Stimulated activated CD4-positive, alpha-beta T cell treated with anti-CD3 and anti-CD28 coated beads, Interleukin-2, amount 100 ng/mL, for 4 hours (primary cell): ENCODE data around the gene TPX2.
A peak's percentile ranks its signal among the peaks of the same experiment; 100 is the strongest.

Experiments
- DNase-seq: peaks from one replicate; pipeline ENCODE4 v3.0.0-alpha.2; 2020; ENCODE audit warnings: low read depth

Gene TPX2, protein sequence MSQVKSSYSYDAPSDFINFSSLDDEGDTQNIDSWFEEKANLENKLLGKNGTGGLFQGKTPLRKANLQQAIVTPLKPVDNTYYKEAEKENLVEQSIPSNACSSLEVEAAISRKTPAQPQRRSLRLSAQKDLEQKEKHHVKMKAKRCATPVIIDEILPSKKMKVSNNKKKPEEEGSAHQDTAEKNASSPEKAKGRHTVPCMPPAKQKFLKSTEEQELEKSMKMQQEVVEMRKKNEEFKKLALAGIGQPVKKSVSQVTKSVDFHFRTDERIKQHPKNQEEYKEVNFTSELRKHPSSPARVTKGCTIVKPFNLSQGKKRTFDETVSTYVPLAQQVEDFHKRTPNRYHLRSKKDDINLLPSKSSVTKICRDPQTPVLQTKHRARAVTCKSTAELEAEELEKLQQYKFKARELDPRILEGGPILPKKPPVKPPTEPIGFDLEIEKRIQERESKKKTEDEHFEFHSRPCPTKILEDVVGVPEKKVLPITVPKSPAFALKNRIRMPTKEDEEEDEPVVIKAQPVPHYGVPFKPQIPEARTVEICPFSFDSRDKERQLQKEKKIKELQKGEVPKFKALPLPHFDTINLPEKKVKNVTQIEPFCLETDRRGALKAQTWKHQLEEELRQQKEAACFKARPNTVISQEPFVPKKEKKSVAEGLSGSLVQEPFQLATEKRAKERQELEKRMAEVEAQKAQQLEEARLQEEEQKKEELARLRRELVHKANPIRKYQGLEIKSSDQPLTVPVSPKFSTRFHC

DNA sequence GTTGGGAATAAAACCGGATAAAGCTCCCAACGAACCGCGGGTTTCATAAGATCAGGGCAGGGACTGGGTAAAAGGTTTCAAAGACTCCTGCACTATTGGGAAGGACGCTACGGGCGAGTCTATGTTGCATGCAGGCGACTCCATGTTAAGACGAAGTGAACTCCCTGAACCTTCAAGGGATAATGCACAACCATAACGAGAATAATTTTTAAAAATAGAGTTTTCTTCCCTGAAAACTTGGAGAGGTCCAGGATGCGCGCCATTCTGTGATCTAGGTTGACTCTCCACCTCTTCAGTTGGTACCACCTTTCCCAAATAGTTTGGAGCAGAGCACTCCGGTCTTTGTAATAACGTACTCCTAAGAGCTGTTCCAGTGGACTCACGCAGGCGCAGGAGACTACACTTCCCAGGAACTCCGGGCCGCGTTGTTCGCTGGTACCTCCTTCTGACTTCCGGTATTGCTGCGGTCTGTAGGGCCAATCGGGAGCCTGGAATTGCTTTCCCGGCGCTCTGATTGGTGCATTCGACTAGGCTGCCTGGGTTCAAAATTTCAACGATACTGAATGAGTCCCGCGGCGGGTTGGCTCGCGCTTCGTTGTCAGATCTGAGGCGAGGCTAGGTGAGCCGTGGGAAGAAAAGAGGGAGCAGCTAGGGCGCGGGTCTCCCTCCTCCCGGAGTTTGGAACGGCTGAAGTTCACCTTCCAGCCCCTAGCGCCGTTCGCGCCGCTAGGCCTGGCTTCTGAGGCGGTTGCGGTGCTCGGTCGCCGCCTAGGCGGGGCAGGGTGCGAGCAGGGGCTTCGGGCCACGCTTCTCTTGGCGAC is at the start of gene TPX2:
Gene TPX2, plus strand, starts transcription at position 562 of the 821 bp plus-strand sequence. CDS start 18,187 bp downstream, outside the sequence.
- DNase-seq, result peak; percentile 83

DNA sequence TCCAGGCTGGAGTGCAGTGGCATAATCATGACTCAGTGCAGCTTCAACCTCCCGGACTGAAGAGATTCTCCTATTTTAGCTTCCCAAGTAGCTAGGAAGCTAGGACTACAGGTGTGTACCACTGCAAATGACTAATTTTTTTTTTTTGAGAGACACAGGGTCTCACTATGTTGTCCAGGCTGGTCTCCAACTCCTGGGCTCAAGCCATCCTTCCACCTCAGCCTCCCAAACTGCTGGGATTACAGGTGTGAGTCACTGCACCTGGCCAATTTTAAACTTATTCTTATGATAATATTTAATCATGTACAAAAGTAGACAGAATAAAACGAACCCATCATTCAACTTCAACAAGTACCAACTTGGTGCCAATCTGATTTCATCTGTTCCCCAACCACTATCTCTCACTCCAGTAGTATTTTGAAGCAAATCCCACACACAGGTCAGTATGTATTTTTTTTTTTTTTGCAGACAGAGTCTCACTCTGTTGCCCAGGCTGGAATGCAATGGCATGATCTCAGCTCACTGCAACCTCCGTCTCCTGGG is 48.9 kb upstream of the TPX2 start:
- no peak for DNase-seq

DNA sequence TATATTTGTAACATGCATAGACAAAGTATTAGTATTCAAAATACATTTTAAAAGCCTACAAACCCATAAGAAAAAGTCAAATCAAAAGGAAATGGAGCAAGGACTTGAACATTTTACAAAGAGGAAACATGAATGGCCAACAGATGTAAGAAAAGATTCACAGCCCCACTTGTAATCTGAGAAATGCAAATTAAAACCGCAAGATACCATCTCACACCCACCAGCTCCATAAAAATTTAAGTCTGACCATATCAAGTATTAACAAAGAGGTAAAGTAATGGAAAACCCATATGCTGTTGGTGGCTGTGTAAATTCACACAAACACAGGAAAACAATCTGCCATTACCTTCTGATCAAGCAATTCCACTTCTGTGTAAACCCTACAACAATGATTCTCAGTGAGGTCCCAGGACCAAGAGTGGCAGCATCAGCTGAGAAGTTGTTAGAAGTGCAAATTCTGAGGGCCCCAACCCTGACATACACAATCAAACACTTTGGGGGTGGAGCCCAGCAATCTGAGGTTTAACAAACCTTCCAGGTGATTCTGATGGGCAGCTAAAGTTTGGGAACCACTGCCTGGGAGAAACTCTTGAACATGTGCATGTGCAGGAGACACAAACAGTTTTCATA is 47.3 kb upstream of the TPX2 start:
- DNase-seq, result no peak

DNA sequence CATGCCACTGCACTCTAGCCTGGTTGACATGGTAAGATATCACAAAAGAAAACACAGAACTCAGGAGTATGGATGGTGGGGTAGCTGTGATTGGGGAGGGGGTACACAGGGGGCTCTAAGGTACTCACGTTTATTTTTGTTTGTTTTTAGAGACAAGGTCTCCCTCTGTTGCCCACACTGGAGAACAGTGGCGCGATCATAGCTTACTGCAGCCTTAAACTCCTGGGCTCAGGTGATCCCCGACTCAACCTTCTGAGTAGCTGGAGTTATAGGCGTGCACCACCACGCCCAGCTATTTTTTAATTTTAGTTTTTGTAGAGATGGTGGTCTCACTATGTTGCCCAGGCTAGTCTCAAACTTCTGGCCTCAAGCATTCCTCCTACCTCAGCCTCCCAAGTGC is 45.7 kb upstream of the TPX2 start:
- DNase-seq, result no peak

DNA sequence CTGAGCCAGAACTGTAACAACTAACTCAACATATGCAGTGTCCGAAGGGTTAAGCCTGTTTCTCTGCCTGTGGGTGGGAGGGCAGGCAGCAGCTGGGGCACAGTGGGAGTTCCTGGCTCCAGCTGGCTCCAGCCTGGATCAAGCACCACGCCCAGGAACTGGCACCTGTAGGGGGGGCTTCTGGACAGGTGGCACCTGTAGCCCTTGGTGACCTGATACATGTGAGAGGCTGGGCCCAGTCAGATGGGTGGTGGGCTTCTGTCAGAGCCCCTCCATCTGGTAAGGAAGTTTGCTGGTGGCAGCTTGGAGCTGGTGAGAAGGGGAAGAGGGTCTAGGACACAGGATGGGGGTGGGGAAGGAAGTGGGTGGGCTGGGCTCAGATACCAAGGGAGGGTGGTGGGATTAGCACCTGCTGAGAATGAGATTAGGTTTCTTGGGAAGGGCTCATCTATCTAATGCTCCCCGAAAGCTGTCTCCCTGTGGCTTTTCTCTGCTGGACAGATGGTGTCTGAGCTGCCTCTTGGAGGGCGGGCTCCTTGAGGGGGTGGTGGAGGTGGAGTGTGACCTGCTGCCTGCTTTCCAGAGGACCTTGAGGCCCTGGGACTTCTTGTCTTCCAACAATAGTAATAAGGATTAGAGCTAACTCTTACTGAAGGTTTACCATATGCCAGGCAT is 45.0 kb upstream of the TPX2 start:
- no peak for DNase-seq

DNA sequence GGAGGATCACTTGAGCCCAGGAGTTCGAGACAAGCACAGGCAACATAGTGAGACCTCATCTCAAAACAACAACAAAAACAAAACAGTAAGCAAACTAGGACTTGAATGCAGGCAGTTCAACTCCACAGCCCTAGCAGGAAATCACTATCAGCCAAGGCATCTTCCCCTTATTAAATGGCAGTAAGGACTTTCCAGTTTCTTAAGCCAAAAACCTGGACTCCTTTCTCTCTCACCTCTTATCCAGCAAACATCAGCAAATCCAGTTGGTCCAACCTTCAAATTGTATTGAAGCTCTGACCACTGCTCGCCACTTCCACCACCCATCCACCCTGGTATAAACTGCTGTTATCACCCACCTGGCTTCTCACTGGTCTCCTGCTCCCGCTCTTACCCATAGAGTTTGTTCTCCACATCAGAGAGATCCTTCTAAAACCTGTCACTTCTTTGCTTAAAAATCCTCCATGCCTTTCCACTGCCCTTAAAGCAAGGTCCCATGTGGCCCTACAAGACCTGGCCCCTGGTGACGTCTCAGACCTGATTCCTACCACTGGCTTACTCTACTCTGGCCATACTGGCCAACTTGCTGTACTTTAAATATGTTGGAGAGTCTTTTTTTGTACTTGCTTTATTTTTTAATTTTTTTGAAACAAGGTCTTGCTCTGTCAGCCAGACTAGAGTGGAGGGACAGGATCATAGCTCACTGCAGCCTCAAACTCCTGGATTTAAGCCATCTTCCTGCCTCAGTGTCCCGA is 44.1 kb upstream of the TPX2 start:
- no peak for DNase-seq

DNA sequence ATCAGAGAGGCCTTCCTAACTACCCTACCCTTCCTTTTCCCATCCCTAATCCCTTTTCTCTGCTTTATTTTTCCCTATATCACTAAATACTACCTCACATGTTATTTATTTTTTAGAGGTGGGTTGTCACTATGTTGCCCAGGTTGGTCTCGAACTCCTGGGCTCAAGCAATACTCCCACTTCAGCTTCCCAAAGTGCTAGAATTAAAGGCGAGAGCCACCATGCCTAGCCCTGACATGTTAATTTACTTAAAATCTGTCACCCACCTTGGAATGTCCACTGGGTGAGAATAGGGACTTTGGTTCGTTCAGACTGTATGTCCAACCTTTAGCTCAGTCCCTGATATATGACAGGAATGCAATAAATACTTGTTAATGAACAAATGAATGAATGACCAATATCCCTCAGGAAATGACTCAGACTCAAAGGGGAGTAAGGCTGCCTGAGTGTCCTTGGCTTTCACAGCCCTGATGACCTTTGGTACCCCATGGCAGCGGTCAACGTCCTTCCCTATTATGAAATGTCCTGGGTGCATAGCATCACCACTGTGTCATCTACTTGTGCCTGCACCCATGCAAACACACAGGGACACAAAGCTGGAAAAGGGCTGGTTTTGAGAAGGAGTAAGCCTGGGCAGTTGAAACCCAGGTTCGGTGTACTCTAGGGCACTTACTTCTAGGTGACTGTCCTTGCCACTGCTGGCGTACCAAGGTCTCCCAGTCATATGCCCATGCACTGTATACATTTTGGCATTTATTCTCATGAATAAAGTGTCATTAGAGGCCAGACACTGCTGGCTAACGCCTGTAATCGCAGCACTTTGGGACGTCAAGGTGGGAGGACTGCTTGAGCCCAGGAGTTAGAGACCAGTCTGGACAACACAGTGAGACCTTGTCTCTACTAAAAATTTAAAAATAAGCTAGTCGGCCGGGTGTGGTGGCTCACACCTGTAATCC is 43.0 kb upstream of the TPX2 start:
- no peak for DNase-seq

DNA sequence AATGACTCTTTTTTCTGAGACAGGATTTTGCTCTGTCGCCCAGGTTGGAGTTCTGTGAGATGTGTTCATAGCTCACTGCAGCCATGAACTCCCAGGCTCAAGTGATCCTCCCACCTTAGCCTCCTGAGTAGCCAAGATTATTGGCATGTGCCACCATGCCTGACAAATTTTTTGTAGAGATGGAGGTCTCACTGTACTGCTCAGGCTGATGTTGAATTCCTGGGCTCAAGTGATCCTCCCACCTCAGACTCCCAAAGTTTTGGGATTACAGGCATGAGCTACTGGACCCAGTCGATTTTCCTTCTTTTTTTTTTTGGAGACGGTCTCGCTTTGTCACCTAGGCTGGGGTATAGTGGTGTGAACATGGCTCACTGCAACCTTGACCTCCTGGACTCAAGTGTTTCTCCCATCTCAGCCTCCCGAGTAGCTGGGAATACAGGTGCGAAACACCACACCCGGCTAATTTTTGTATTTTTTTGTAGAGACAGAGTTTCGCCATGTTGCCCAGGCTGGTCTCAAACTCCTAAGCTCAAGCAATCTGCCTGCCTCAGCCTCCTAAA is 40.8 kb upstream of the TPX2 start:
- no peak for DNase-seq

DNA sequence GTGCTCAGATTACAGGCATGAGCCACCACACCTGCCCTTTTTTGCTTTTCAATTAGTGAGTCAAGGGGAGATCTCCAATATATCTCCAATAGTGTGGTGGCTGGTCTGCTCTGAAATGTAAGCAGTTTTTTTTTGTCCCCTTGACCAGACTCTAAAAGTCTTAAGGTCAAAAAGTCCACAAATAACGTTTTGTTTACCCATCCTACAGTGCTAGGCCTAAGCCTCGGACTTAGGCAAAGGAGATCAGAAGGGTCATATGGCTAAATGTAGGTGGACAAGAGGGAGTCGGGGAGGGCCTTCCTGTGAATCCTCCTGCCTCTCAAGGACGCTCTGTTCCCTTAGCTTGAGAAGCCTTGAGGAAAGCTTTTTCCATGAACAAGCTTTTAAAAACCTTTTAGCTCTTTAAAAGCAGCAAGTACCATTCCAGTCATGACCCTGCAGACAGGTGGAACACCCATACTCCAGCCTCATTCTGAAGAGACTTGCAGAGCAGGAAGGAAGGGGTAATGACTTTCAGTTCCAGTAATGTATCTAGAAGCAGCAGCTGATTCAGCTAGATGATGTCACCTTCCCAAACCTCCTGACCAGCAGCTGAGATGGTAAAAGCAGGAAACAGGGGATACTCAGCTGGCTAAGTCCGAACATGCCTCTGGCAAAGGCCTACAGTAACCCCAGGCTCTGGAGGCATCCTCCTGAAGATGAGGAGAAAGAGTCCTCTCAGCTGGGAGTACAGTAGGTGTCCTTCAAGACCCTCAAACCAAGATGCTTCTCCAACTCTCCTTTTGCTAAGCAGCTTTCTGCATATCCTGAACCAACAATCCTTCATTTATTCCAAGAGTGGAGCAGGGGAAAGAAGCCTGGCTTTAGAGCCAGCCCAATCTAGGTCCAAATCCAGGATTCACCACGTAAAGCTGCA is 40.0 kb upstream of the TPX2 start:
- no peak for DNase-seq

DNA sequence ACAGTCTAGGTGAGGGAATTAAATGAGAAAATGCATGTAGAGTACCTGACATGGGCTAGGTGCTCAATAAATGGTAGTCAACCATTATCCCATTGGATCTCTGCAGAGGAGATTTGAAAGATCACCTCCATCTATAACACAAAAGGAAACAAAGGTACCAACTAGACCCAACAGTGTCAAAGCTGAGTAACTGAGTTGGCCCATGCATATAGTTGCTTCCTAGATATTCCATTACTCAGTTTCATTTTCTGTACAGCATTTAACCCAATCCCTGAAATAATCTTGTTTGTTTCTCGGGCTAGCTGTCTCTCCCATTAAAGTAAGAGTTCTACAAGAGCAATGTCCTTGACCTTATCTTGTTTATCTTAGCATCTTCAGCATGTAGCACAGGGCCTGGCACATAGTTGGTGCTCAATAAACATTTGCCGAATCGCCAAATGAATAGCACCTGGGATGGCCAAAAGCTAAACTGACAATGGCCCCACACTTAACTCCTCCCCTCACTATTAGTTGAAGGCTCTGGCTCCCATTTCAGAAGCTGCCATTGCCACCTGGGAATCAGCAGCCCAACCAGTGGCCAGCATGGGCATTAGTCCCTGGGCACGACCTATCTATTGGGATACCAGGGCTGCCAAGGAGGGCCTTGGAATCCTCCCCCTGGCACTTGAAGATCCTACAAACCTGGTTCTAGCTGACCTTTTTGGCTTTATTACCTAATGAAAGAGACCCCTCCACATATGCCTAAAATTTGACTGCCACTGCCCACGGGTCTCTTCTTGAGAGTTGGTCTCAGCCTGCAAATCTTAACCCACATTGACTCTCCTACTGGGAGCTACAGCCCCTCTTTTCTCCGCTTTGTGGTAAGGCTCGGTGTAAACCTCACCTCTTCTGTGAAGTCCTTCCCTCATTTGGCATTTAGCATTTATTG is 39.0 kb upstream of the TPX2 start:
- DNase-seq, result no peak

DNA sequence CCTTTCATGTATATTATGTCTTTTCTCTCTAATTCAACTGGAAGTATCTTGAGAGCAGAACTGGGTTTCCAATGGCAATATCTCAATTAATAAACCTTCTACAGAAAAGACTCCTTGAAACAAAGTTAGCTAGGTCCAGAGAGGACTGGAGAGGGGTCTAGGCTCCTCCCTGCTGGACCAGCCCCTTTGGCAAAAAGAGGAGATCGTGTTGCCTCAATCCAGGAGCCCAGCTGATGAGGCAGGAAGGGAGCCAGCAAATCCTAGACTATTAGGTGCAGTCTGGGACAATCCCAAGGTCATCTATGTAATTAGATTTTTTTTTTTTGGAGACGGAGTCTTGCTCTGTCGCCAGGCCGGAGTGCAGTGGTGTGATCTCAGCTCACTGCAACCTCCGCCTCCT is 38.3 kb upstream of the TPX2 start:
- no peak for DNase-seq

DNA sequence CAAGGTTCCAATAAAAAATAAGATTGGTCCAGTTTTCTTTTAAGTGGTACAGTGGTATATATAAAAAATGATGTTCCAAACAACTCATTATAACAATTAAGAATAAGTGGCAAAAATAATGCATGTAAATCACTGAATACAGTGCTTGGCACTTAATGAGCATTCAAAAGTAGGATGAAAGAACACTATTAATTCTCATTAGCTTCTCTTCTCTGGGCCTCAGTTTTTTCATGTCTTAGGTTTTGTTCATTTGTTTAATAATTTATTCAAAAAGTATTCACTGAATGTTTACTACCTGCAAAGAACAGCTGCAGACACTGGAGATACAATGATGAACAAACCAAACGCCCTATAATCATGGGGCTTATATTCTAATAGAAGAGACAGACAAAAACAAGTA is 37.5 kb upstream of the TPX2 start:
- DNase-seq, result no peak

DNA sequence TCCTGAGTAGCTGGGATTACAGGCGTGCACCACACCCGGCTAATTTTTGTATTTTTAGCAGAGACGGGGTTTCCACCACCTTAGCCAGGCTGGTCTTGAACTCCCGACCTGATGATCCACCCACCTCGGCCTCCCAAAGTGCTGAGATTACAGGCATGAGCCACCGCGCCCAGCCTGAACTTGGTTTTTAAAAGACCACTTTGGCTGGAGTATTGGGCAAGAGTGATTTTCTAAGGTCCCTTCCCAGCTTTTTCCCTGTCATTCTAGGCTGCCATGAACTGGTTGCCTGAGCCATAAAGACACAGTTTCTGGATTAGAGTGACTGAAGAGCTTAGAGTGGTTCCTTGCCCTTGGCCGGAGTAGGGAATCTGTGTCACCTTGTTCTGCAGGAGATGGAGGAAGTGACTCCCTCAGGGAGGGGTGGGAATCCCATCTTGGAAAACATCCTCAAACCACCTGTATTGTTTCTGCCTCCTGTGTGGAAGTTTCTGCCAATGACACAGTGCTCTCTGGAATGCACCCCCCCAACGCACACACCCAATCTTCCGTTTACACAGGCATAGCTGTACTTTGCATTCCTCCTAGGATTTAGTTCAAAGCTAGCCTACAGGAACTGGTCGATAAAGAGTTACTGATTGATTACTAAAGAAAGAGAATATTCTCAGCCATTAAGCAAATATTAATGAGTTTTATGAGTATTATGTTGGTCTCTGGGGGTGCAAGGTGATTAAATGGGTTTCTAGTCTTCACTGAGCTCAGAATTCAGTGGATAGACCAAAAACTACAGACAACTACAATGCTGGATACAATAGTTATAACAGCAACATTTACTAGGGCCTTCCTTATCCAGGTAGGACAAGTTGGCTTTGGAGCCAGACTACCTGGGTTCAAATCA is 34.6 kb upstream of the TPX2 start:
- DNase-seq, result no peak

DNA sequence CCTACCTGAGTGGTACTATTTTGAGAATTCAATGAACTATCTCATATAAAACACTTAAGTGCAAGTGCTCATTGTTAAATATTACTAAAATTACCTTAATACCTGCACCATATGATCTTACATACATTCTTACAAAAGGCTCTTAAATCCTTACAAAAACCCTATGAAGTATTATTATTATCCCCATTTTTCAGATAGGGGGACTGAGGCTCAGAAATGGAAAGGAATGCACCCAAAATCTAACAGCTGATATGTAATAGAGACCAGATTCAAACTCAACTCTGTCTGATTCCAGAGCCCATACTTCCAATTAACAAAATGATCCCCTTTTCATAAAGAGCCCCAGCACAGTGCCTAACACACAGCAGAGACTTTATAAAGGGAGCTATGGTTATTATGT is 33.9 kb upstream of the TPX2 start:
- no peak for DNase-seq
